Measurements from ENCODE around the gene RIN2. TPM values are rescaled to one million over a fixed set of nuclear protein-coding genes. Genes with fewer than 3 reads are reported as not detected.

The RIN2 gene
- total RNA-seq, 1 experiment from 2014 or later = 1.0 TPM

- Histone ChIP-seq H4K5ac (ENCODE audit: insufficient read length, low read depth, low read length) (no peak overlapping the region), H3K9me3 (ENCODE audit: control insufficient read depth, low read depth, low read length) (no peaks in the 10 kb centered on the region)
Measured at GRCh38 chr20:19747903-19748302, 10.2 kb upstream of the RIN2 start.

More at GRCh38 chr20:19747903-19748302, 10.2 kb upstream of the RIN2 start:
- WGBS (ENCODE audit: extremely low coverage, insufficient read length, low lambda C conversion rate) = no CpG with 5 or more reads among the region's 4 CpGs
- H3K18ac ChIP-seq (ENCODE audit: insufficient read length, low read depth, low read length) = no peak overlapping the region
- no peak overlapping the region for H3T11ph ChIP-seq (ENCODE audit: low read length)
- no peak overlapping the region for H3K9ac ChIP-seq (ENCODE audit: extremely low read depth, insufficient read length, low read length)
- no peak overlapping the region for H2AK5ac ChIP-seq (ENCODE audit: insufficient read length, low read length)
- H4K8ac ChIP-seq (replicated peaks; ENCODE audit: insufficient read length, low read depth, low read length) = no peak overlapping the region
- H3K4ac ChIP-seq (ENCODE audit: low read depth, low read length) = no peak overlapping the region
- no peaks in the 10 kb centered on the region for H3K23me2 ChIP-seq (ENCODE audit: insufficient read length, low read depth, low read length, poor library complexity, severe bottlenecking)
- H3K56ac ChIP-seq (ENCODE audit: insufficient read length, low read depth, low read length) = no peak overlapping the region
- TF ChIP-seq CTCF (conservative IDR thresholded peaks at IDR 0.05) = no peak
- no peak overlapping the region for H2AFZ ChIP-seq (ENCODE audit: low read length)
- no peak overlapping the region for H3K27ac ChIP-seq (ENCODE audit: insufficient read length, low read depth, low read length)
- H3K4me1 Mint-ChIP-seq = peaks cover 16 to 20% of the 10 kb centered on the region in 2 experiments
- no peak overlapping the region for H2BK12ac ChIP-seq (ENCODE audit: insufficient read length, low read depth, low read length)
- H4K20me1 ChIP-seq (ENCODE audit: control insufficient read depth, insufficient read depth, insufficient read length) = no peaks in the 10 kb centered on the region
- peaks cover 0 to 5% (median 3%) of the 10 kb centered on the region in 3 experiments; a peak in 1 of 7 replicates for H3K36me3 Mint-ChIP-seq (ENCODE audit: insufficient read depth in 1 of 3, low read depth in 3 of 3)
- no peak overlapping the region for H3K4me2 ChIP-seq (ENCODE audit: insufficient read depth, insufficient read length, low read length)
- DNase-seq = no peak
- no peak overlapping the region for H2BK120ac ChIP-seq (ENCODE audit: low read depth, low read length, poor library complexity, severe bottlenecking)
- no peaks in the 10 kb centered on the region; the same call in 1 of the 2 replicates for H3K27me3 ChIP-seq (ENCODE audit: insufficient read depth, low read length)
- H3K79me2 ChIP-seq (ENCODE audit: insufficient read depth, low read length) = no peaks in the 10 kb centered on the region
- no peaks in the 10 kb centered on the region for H3K79me1 ChIP-seq (ENCODE audit: insufficient read depth, low read depth, low read length, poor library complexity, severe bottlenecking)
- no peak overlapping the region for H3K27ac Mint-ChIP-seq
- H3K27me3 Mint-ChIP-seq (ENCODE audit: low read depth) = peaks cover 24% of the 10 kb centered on the region
- no peak overlapping the region for H3K4me3 Mint-ChIP-seq
- H2BK15ac ChIP-seq (ENCODE audit: low read depth, low read length) = no peak overlapping the region
- H3K9me3 Mint-ChIP-seq = peaks cover 11 to 13% of the 10 kb centered on the region in 2 experiments
- no peak overlapping the region for H4K91ac ChIP-seq (ENCODE audit: insufficient read length, low read depth, low read length)
- no peak overlapping the region for H2BK5ac ChIP-seq (ENCODE audit: insufficient read length, low read length)
- no peak overlapping the region for H2BK20ac ChIP-seq (ENCODE audit: low read depth, low read length, poor library complexity, severe bottlenecking)
- H3K23ac ChIP-seq (ENCODE audit: insufficient read length, low read depth, low read length) = no peak overlapping the region
- H3K4me1 ChIP-seq (ENCODE audit: insufficient read depth, low read length) = no peaks in the 10 kb centered on the region; the same call in 1 of the 2 replicates
- H3K14ac ChIP-seq (ENCODE audit: insufficient read depth, low read length) = no peak overlapping the region

All from H9 (cell line).